Neural cell (in vitro differentiated cells): ENCODE results near the gene BICDL1.

Experiments used
- EP300 ChIP-seq: fragments of 450-650 bp; conservative IDR thresholded peaks from 2 replicates; pipeline ENCODE4 v1.6.1; 2014; ENCODE audit warnings: antibody characterized with exemption, mild to moderate bottlenecking, moderate library complexity; ENCODE audit not compliant: poor library complexity, severe bottlenecking
- EZH2 ChIP-seq: fragments of 200-600, 300-800 bp; shearing (Covaris generic), sonication (generic); IDR thresholded peaks from 2 replicates; pipeline ENCODE4 v1.6.1; 2014; ENCODE audit warnings: antibody characterized with exemption, low read length, borderline replicate concordance, mild to moderate bottlenecking; ENCODE audit not compliant: insufficient read depth, poor library complexity, severe bottlenecking
- MXI1 ChIP-seq: fragments of 450-650 bp; conservative IDR thresholded peaks from 2 replicates; pipeline ENCODE4 v1.6.1; 2014; ENCODE audit warnings: antibody characterized with exemption, mild to moderate bottlenecking; ENCODE audit not compliant: poor library complexity, severe bottlenecking
- POLR2AphosphoS5 ChIP-seq: IDR thresholded peaks from 2 replicates; pipeline ENCODE4 v1.6.1; 2012
- RAD21 ChIP-seq: fragments of 450-650 bp; conservative IDR thresholded peaks from 2 replicates; pipeline ENCODE4 v1.6.1; 2014; ENCODE audit warnings: antibody characterized with exemption, mild to moderate bottlenecking, moderate library complexity
- SMC3 ChIP-seq: fragments of 450-650 bp; conservative IDR thresholded peaks from 2 replicates; pipeline ENCODE4 v1.6.1; 2014; ENCODE audit warnings: antibody characterized with exemption, mild to moderate bottlenecking, moderate library complexity; ENCODE audit not compliant: poor library complexity
- TAF1 ChIP-seq: IDR thresholded peaks from 2 replicates; pipeline ENCODE4 v1.6.1; 2012; ENCODE audit warnings: low read depth
- TF ChIP-seq, protein P1 (sequence below): IDR thresholded peaks from 2 replicates; pipeline ENCODE4 v1.6.1; 2012; ENCODE audit warnings: borderline replicate concordance
- TF ChIP-seq, protein P2 (sequence below): fragments of 450-650 bp; IDR thresholded peaks from 2 replicates; pipeline ENCODE4 v1.5.1; 2014; ENCODE audit warnings: antibody characterized with exemption, mild to moderate bottlenecking, moderate library complexity; ENCODE audit not compliant: poor library complexity, severe bottlenecking

DNA sequence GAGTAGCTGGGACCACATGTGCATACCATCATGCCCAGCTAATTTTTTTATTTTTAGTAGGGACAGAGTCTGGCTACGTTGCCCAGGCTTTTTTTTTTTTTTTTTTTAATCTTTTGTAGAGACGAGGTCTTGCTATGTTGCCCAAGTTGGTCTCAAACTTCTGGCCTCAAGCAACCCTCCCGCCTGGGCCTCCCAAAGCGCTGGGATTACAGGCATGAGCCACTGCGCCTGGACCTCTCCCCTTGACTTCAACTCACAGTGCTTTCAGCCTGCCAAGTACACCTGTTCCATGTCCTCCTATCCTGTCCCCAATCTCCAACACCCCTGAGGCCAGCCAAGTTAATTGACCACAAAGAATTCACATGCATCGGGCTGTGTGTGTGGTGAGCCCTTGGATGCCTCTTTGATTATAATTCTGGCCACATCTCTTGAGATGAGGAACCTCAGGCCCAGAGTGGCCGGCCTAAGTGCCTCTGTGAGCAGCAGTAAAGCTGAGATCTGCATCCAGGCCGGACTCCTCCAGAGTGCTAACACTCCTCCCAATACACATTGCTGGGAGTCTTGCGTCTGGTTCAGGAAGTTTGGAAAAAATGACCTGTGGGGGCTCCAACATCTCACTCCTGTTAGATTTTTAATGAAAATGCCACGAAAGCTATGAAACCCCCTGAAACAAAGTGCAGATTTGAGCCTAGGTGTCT, 120.7 kb downstream of the BICDL1 start:
- TF ChIP-seq, protein P1, sequence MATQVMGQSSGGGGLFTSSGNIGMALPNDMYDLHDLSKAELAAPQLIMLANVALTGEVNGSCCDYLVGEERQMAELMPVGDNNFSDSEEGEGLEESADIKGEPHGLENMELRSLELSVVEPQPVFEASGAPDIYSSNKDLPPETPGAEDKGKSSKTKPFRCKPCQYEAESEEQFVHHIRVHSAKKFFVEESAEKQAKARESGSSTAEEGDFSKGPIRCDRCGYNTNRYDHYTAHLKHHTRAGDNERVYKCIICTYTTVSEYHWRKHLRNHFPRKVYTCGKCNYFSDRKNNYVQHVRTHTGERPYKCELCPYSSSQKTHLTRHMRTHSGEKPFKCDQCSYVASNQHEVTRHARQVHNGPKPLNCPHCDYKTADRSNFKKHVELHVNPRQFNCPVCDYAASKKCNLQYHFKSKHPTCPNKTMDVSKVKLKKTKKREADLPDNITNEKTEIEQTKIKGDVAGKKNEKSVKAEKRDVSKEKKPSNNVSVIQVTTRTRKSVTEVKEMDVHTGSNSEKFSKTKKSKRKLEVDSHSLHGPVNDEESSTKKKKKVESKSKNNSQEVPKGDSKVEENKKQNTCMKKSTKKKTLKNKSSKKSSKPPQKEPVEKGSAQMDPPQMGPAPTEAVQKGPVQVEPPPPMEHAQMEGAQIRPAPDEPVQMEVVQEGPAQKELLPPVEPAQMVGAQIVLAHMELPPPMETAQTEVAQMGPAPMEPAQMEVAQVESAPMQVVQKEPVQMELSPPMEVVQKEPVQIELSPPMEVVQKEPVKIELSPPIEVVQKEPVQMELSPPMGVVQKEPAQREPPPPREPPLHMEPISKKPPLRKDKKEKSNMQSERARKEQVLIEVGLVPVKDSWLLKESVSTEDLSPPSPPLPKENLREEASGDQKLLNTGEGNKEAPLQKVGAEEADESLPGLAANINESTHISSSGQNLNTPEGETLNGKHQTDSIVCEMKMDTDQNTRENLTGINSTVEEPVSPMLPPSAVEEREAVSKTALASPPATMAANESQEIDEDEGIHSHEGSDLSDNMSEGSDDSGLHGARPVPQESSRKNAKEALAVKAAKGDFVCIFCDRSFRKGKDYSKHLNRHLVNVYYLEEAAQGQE, result no peak
- TF ChIP-seq, protein P2, sequence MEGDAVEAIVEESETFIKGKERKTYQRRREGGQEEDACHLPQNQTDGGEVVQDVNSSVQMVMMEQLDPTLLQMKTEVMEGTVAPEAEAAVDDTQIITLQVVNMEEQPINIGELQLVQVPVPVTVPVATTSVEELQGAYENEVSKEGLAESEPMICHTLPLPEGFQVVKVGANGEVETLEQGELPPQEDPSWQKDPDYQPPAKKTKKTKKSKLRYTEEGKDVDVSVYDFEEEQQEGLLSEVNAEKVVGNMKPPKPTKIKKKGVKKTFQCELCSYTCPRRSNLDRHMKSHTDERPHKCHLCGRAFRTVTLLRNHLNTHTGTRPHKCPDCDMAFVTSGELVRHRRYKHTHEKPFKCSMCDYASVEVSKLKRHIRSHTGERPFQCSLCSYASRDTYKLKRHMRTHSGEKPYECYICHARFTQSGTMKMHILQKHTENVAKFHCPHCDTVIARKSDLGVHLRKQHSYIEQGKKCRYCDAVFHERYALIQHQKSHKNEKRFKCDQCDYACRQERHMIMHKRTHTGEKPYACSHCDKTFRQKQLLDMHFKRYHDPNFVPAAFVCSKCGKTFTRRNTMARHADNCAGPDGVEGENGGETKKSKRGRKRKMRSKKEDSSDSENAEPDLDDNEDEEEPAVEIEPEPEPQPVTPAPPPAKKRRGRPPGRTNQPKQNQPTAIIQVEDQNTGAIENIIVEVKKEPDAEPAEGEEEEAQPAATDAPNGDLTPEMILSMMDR, result no peak
- TF ChIP-seq RAD21 (no peak), EP300 (no peak), EZH2 (no peak), POLR2AphosphoS5 (no peak), SMC3 (no peak), TAF1 (no peak), MXI1 (no peak)
